OCI-LY1 (cell line): ENCODE data around the gene TRIM9.

Source experiments
- H2AFZ ChIP-seq: fragments of 200-600 bp; sonication (generic), shearing (Covaris generic); 2 replicates; pipeline ENCODE4 v1.6.0; 2014; ENCODE audit warnings: antibody characterized with exemption, mild to moderate bottlenecking, low read length
- H3F3A ChIP-seq: fragments of 200-600 bp; sonication (generic), shearing (Covaris generic); 2 replicates; pipeline ENCODE4 v1.6.0; 2014; ENCODE audit warnings: mild to moderate bottlenecking, antibody characterized with exemption, low read length, moderate library complexity; ENCODE audit not compliant: insufficient read depth
- H3K27ac ChIP-seq: fragments of 200-600 bp; sonication (generic); 2 replicates; pipeline ENCODE4 v1.5.1; 2014; ENCODE audit warnings: low read length, mixed run types, mild to moderate bottlenecking, low read depth; ENCODE audit not compliant: poor library complexity, severe bottlenecking
- H3K27me3 ChIP-seq: fragments of 200-600 bp; sonication (generic); 2 replicates; pipeline ENCODE4 v1.6.0; 2014; ENCODE audit warnings: antibody characterized with exemption, mild to moderate bottlenecking, low read length, moderate library complexity; ENCODE audit not compliant: insufficient read depth
- H3K36me3 ChIP-seq: fragments of 200-600 bp; sonication (generic); 2 replicates; pipeline ENCODE4 v1.6.1; 2014; ENCODE audit warnings: mild to moderate bottlenecking, antibody characterized with exemption, low read length, moderate library complexity, mixed read lengths; ENCODE audit not compliant: insufficient read depth
- H3K4me1 ChIP-seq: fragments of 200-600 bp; sonication (generic); 2 replicates; pipeline ENCODE4 v1.5.1; 2014; ENCODE audit warnings: mild to moderate bottlenecking, low read length, moderate library complexity; ENCODE audit not compliant: insufficient read depth, severe bottlenecking
- H3K4me2 ChIP-seq: fragments of 200-600 bp; sonication (generic), shearing (Covaris generic); 2 replicates; pipeline ENCODE4 v1.6.1; 2014; ENCODE audit warnings: low read length
- H3K4me3 ChIP-seq: fragments of 200-600 bp; sonication (generic); 2 replicates; pipeline ENCODE4 v1.5.1; 2014; ENCODE audit warnings: low read length, low read depth, mild to moderate bottlenecking, mixed read lengths; ENCODE audit not compliant: poor library complexity, severe bottlenecking
- H3K79me2 ChIP-seq: fragments of 200-600 bp; shearing (Covaris generic); 2 replicates; pipeline ENCODE4 v1.6.1; 2016; ENCODE audit warnings: mixed run types, low read length, mixed read lengths; ENCODE audit not compliant: insufficient read depth
- H3K9ac ChIP-seq: fragments of 200-600 bp; sonication (generic), shearing (Covaris generic); 2 replicates; pipeline ENCODE4 v1.6.1; 2014; ENCODE audit warnings: mild to moderate bottlenecking, low read length, mixed read lengths
- H3K9me2 ChIP-seq: fragments of 200-600 bp; sonication (generic), shearing (Covaris generic); 2 replicates; pipeline ENCODE4 v1.6.1; 2014; ENCODE audit warnings: low read depth, mild to moderate bottlenecking, low read length, mixed read lengths
- H3K9me3 ChIP-seq: fragments of 200-600 bp; shearing (Covaris generic); 2 replicates; pipeline ENCODE4 v1.6.1; 2014; ENCODE audit warnings: low read length, mixed read lengths
- H4K20me1 ChIP-seq: fragments of 200-600 bp; sonication (generic), shearing (Covaris generic); 2 replicates; pipeline ENCODE4 v1.6.0; 2016; ENCODE audit warnings: mild to moderate bottlenecking, low read length; ENCODE audit not compliant: insufficient read depth
- CTCF ChIP-seq: fragments of 200-600 bp; sonication (generic), shearing (Covaris generic); IDR thresholded peaks from 2 replicates; pipeline ENCODE4 v1.5.1; 2017; ENCODE audit warnings: mild to moderate bottlenecking, antibody characterized with exemption, low read length, moderate library complexity, mixed read lengths
- EZH2 ChIP-seq: fragments of 200-600 bp; sonication (generic), shearing (Covaris generic); IDR thresholded peaks from 2 replicates; pipeline ENCODE4 v1.8.0; 2017; ENCODE audit warnings: borderline replicate concordance, mixed run types, mild to moderate bottlenecking, antibody characterized with exemption, low read length, moderate library complexity, mixed read lengths

The TRIM9 gene

GRCh38 chr14:50979941-50980850 is 114.7 kb downstream of the TRIM9 start:
- Histone ChIP-seq H3K4me2 (no peak overlapping the region), H3K79me2 (no peaks in the 10 kb centered on the region), H3K36me3 (no peaks in the 10 kb centered on the region), H4K20me1 (no peaks in the 10 kb centered on the region), H3K4me3 (no peak overlapping the region), H3K9me3 (no peaks in the 10 kb centered on the region), H3F3A (no peaks in the 10 kb centered on the region), H3K9ac (no peak overlapping the region), H3K27ac (no peak overlapping the region), H3K27me3 (no peaks in the 10 kb centered on the region), H3K9me2 (no peaks in the 10 kb centered on the region), H3K4me1 (no peaks in the 10 kb centered on the region), H2AFZ (no peak overlapping the region)
- TF ChIP-seq CTCF (no peak), EZH2 (no peak)

GRCh38 chr14:50978888-50979287 is 116.0 kb downstream of the TRIM9 start:
- Histone ChIP-seq H3K27ac (no peak overlapping the region), H3K9ac (no peak overlapping the region), H3K9me3 (no peaks in the 10 kb centered on the region), H3K4me3 (no peak overlapping the region), H3K4me1 (no peaks in the 10 kb centered on the region), H4K20me1 (no peaks in the 10 kb centered on the region), H3K36me3 (no peaks in the 10 kb centered on the region), H3F3A (no peaks in the 10 kb centered on the region), H3K4me2 (no peak overlapping the region), H3K79me2 (no peaks in the 10 kb centered on the region), H3K27me3 (no peaks in the 10 kb centered on the region), H2AFZ (no peak overlapping the region), H3K9me2 (no peaks in the 10 kb centered on the region)
- TF ChIP-seq EZH2, result no peak
- no peak for TF ChIP-seq CTCF

- H3K36me3 ChIP-seq, result no peaks in the 10 kb centered on the region
- no peaks in the 10 kb centered on the region for H3K27me3 ChIP-seq
- H3K4me3 ChIP-seq, result no peak overlapping the region
- H2AFZ ChIP-seq, result no peak overlapping the region
- H3K4me2 ChIP-seq, result no peak overlapping the region
- no peak overlapping the region for H3K9ac ChIP-seq
- H3K4me1 ChIP-seq, result no peaks in the 10 kb centered on the region
- no peaks in the 10 kb centered on the region for H3K79me2 ChIP-seq
- H3K9me3 ChIP-seq, result no peaks in the 10 kb centered on the region
- no peaks in the 10 kb centered on the region for H4K20me1 ChIP-seq
- H3K27ac ChIP-seq, result no peak overlapping the region
- no peak for TF ChIP-seq EZH2
- TF ChIP-seq CTCF, result no peak
- no peaks in the 10 kb centered on the region for H3F3A ChIP-seq
- no peaks in the 10 kb centered on the region for H3K9me2 ChIP-seq
Measured at GRCh38 chr14:50978529-50978871, 116.4 kb downstream of the TRIM9 start.
